NCI-H187 treated with DMSO at 0.1 percent for 48 hours (cell line): ENCODE results near the gene DPY19L1.
"Not testable (repeated sequence)": the region's sequence is repeated elsewhere in the genome, so short reads cannot be mapped to it uniquely, and the experiment has no call there.

Experiments used
- DNase-seq: peaks from one replicate; lab custom pipeline; 2025; lab: John Stamatoyannopoulos, UW

DPY19L1 gene

GRCh38 chr7:34988442-34989125, 48.7 kb downstream of the DPY19L1 start:
- DNase-seq = not testable (repeated sequence)

DNA sequence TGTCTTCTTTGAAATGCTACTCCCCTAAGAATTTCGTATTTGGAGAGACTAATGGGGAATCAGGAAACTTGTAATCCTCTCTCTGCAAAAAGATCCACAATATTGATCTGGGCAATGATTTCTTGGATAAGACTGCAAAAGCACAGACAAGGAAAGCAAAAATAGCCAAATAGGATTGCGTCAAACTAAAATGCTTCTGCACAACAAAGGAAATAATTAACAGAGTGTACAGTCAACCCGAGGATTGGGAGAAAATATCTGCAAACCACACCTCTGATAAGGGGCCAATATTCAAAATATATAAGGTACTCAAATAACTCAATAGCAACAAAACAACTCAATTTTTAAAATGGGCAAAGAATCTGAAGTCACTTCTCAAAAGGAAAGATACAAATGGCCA, 52.1 kb downstream of the DPY19L1 start:
- DNase-seq = not testable (repeated sequence)

DNA sequence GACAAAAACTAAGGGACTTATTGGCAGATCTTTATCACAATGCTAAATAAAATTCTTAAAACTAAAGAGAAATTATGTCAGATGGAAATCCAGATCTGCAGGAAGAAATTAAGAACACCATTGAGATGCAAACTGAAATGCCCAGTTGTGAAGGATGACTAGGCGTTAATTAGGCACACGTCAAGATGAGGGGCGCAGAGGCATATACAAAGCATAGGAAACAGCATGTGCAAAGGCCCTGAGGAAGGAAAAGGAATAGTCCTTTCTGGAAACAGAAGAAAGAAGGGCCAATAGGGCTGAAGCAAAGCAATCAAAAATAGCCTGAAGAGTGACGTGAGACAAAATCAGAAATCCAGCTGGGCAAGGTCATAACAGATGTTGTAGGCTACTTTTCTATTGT, 53.1 kb downstream of the DPY19L1 start:
- DNase-seq = not testable (repeated sequence)

GRCh38 chr7:34982371-34983019, 54.8 kb downstream of the DPY19L1 start:
- no peak for DNase-seq

- DNase-seq = not testable (repeated sequence)
Measured at GRCh38 chr7:34979124-34979523, 58.2 kb downstream of the DPY19L1 start.

DNA sequence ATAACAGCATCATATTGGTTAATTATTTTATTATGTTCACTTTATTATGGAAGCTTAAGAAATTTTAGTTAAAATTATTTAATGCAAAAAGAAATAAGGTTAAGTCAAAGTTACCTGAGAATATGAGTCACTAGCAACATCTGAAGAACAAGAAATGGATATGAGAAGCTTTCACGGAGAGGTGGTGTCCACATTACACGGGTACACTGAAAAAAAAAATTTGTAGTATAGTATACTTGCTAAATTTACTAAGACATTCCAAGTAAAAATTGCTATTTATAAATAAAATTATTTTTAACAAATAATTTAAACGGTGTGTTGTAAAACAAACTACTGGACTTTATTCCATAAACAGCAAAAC, 63.9 kb downstream of the DPY19L1 start:
- no peak for DNase-seq

DNA sequence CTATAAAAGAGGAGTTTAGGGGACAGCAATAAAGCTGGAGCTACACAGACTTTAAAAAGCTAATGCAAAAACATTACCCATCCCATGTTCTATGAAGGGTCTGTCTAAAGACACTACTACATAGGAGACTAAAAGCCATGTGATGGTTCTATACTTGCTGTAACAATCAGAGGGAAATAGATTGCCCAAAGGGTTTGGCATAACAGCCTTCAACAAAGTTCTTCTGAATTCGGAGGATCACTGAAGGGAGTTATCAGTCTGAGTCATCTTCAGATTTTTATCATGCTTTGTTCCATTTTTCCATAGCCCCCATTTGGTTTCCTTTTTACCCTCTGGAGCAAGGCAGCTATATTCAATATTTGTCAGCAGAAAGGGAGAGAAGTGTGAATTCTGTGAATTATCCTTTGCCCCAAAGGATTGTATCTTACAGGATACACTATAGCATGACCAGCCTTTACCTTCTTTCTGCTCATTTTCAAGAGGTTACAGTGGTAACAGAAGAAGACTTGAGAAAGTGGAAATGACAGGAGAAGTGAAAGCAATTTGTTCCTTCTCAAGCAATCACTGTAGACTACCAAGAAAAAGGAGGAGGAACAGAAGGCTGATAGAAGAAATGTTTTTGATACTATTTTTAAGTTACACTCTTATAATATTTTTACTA, 64.4 kb downstream of the DPY19L1 start:
- not testable (repeated sequence) for DNase-seq

GRCh38 chr7:34967818-34968217, 69.5 kb downstream of the DPY19L1 start:
- DNase-seq = not testable (repeated sequence)

DNA sequence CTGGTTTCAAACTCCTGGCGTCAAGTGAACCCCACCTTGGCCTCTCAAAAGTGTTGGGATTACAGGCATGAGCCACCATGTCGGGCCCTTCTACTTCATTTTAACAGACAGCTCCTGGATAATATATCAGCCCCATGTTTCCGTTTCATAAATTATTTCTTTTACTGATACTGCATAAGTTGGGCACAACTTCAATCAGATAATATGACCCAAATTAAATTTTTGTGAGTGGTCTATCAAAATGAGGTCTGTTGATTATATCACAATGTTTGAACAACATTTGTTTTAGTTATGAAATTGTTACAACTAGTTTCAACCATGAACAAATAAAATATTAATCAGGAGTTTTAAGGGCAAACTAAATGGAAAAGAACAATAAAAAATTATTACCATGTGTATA, 70.8 kb downstream of the DPY19L1 start:
- not testable (repeated sequence) for DNase-seq

GRCh38 chr7:34958021-34958420, 79.3 kb downstream of the DPY19L1 start:
- DNase-seq = no peak

DNA sequence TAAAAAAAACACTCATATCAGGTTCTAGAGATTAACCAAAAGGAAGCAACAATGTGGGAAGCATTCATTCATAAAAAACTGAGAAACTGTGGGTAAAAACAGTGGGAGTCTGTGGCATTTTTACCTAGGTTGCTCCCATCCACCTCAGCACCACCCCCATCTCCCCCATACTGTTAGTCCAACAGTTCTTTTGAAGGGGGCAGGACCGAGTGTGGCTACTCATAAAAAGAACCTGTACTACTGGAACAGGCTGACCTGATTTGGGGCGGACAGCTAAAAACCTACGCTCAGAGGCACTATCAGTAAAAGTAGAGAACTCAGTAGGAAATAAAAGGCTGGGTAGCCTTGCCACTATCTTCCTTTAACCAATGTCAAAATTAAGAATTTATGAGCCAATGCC, 84.5 kb downstream of the DPY19L1 start:
- DNase-seq = no peak

DNA sequence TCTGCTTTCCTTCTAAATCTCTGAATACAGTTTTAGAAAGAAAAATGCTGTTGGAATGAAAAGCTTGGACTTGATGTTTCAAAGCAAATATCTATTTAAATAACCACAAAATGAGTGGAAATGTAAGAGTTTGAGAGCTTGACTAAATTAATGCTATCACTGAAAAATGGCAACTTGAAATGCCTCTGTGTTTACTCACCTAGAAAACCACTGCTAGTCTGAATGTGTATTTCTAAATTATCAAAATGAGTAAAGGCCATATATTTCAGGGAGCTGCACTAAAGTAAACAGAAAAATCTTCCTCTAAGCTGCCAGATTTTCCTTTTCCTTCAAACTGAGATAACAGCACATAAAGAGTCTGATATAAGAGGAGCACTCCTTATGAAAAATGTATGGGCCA, 87.9 kb downstream of the DPY19L1 start:
- DNase-seq = no peak

- not testable (repeated sequence) for DNase-seq
Measured at GRCh38 chr7:34947427-34947826, 89.9 kb downstream of the DPY19L1 start.

DNA sequence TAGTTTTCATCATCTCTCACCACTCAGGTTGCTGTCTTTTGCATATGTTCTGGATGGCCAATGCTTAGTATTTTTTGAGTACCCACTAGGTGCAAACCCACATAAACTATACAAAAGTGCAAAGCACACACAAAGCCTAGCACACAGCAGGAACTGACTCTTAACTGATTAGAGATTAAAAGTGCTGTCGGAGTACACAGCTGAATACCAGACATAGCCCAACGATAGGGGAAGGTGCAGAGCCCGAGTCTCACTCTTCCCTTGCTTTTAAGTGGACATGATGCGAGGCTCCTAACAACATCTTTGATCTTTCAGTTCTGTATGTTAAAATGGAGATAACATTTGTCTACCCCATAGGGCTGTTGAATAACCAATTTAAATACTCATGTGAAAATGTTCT, 90.8 kb downstream of the DPY19L1 start:
- no peak for DNase-seq

- not testable (repeated sequence) for DNase-seq
Measured at GRCh38 chr7:34945894-34946477, 91.3 kb downstream of the DPY19L1 start.

- DNase-seq = no peak
Measured at GRCh38 chr7:34939175-34939574, 98.1 kb downstream of the DPY19L1 start.

DNA sequence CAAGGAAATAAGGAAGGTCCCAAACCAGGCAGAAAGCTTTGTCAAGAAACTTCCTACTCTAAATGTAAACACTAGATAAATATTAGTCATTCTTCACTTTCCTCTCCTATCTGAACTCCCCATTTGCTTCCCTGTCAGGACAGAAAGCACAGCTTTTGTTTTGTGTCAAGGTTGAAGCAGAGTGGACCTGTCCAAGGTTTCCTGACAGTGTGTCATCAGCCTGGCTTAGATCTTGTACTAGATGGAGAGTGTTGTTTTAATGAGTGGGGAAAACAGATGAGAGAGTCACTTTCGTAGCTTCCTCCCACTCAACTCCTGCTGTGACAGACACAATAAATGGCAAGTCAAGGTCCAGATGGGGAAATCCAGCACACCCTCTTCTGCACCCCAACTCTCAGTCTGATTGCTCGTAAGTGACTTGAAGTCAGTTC, 101.5 kb downstream of the DPY19L1 start:
- DNase-seq = not testable (repeated sequence)

DNA sequence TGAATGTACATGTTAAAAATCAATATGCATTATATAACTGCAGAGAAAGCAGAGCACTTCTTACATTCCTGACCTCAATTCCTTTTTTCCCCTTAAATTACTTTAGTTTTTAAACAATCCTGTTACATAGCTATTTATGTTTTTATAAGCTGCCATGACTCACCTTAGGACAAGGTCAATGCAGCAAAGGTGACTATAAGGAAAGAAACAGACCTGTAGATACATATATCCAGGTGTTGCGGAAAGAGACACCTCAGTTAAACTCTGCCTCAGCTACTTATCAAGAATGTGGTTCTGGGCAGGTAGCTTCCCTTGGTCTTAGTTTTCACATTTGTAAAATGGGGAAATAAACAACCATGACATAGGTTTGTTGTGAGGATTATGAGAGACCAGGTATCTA, 105.5 kb downstream of the DPY19L1 start:
- DNase-seq = no peak

GRCh38 chr7:34929783-34930182, 107.5 kb downstream of the DPY19L1 start:
- not testable (repeated sequence) for DNase-seq

DNA sequence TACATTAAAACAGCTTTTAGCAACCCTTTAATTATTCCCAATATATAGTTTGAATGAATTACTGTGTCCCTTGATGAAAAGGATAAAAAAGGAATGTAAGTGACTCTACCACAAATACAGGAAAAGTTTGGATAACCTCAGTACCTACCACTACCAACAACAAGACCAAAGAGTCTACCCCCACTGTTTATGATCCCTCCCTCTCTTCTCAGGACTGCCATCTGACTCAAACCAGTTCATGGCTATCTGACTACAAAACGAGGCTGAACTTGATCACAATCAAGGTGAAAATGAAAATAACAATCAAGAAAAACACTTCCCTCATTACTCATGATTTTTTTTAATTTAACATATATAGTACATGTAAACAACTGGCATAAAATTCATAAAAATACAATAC, 108.7 kb downstream of the DPY19L1 start:
- no peak for DNase-seq

GRCh38 chr7:34928052-34928451, 109.2 kb downstream of the DPY19L1 start:
- no peak for DNase-seq

GRCh38 chr7:34920470-34920869, 116.8 kb downstream of the DPY19L1 start:
- DNase-seq = not testable (repeated sequence)

GRCh38 chr7:34919038-34919437, 118.2 kb downstream of the DPY19L1 start:
- not testable (repeated sequence) for DNase-seq
